Pulmonary artery endothelial cell (primary cell): ENCODE results near the gene IQGAP3. TPM values are rescaled to one million over a fixed set of nuclear protein-coding genes. Genes with fewer than 3 reads are reported as not detected.
"Not testable (repeated sequence)": the region's sequence is repeated elsewhere in the genome, so short reads cannot be mapped to it uniquely, and the experiment has no call there.

Experiments
- DNase-seq: peaks from one replicate; pipeline ENCODE4 v3.0.0-alpha.2; 2011; ENCODE audit warnings: low read depth, low spot score
- total RNA-seq: library from RNA; depleted of rRNA; stranded (reverse); fragments of >200 nt; gene quantifications from 2 replicates; pipeline ENCODE4 v1.2.3, GENCODE V29; 2014

IQGAP3 gene
- total RNA-seq, 1 donor from 2014 or later = 19.1 TPM

DNA sequence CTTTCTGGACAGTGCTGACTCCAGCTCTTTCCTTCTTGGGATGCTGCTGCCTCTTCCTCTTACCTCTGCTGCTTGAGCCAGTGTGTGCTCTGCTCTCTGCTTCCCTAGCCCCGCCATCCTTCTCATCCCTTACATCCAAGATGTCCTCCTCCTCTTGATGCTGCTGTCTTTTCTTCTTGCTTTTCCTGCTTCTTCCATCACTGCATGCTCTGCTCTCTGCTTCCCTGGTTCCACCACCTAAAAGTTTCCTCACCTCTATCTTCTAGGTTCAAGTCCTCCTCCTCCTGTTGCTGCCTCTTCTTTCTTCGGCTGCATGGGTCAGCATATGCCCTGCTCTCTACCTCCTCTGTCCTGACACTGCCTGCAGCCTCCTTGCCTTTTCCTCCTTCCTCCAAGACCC lies 22.7 kb upstream of the IQGAP3 start:
- DNase-seq = no peak

DNA sequence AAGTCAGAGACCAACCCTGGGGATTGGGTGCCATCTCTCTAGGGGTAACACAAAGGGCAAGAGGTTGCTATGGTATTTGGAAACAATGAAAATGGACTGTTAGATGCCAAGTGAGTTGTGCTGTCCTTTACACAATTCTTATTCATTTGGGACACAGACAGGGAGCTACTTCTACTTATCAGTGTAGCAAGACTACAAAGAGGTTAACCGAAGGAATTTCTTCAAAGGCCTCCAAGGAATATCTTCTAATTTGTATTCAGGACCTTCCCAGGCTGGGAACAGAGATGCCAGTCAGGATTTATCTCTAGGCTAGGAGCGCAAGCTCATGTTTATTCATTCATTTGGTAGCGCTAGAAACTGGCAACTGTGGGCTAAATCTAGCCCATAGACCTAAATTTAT lies 21.8 kb upstream of the IQGAP3 start:
- no peak for DNase-seq

DNA sequence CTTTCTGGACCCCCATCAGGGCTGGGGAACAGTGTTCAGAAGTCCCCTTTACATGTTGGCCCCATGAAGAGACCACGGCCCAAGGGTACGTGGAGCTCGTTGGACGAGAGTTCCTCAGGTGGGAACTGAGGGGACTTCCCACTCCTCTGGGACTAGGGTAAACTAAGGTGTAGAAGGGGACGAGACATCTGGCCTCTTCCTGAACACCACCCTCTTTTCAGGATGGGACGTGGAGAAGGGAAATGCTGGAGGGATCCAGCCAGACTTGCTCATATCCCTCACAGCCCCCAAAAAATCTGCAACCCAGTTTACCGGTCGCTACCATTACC lies 21.3 kb upstream of the IQGAP3 start:
- DNase-seq = no peak

DNA sequence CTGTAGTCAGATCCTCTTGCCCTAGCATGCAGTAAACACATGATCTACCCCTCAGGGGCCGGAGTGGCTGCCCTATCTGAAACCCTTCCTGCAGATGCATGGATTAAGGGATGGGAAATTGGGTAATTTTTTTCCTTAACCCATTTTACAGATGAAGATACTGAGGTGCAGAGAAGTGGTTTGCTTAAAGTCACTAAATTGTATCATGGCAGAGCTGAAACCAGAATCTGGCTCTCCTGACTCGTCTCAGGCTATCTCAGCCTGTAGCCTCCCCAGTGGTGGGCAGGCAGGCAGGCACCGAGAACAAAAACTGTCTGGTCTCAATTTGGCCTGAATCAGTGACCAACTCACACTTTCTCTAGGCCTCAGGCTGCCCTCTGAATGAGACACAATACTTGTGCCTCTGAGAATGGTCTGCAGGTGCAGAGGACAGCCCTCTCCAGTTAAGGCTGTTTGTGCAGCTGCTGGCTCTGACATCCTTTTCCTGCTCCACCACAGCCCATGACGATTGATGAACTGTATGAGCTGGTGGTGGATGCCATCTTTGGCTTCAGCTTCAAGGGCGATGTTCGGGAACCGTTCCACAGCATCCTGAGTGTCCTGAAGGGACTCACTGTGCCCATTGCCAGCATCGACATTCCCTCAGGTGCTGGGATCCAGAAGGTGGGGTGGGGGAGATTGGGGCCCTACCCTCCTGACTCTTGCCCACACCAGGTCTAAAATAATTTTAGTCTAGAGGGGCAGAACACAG lies 20.7 kb upstream of the IQGAP3 start:
- DNase-seq = peak; percentile 47

DNA sequence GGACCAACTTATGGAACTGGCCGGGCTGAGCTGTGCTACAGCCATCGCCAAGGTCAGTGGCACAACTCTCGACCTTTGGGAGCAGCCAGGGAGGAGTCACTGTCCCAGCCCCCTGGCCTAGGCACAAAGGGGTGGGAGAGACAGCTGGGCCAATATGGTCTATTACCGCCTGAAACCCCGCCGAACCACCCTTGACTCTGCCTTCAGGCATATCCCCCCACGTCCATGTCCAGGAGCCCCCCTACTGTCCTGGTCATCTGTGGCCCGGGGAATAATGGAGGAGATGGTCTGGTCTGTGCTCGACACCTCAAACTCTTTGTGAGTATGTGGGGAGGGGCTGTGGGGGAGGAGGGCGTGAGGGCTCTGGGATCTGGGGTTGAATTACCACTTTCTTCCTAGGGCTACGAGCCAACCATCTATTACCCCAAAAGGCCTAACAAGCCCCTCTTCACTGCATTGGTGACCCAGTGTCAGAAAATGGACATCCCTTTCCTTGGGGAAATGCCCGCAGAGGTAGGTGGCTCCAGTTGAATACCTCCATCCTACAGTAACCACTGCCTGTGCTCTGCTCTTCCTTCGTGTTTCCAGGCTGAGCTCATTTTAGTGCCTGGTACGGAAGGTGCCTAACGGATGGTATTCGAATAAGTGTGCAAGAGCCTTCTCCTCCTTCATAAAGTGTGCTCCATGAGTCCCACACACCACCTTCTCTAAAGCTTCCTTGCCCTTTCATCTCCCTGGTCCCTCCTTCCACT lies 20.0 kb upstream of the IQGAP3 start:
- no peak for DNase-seq

DNA sequence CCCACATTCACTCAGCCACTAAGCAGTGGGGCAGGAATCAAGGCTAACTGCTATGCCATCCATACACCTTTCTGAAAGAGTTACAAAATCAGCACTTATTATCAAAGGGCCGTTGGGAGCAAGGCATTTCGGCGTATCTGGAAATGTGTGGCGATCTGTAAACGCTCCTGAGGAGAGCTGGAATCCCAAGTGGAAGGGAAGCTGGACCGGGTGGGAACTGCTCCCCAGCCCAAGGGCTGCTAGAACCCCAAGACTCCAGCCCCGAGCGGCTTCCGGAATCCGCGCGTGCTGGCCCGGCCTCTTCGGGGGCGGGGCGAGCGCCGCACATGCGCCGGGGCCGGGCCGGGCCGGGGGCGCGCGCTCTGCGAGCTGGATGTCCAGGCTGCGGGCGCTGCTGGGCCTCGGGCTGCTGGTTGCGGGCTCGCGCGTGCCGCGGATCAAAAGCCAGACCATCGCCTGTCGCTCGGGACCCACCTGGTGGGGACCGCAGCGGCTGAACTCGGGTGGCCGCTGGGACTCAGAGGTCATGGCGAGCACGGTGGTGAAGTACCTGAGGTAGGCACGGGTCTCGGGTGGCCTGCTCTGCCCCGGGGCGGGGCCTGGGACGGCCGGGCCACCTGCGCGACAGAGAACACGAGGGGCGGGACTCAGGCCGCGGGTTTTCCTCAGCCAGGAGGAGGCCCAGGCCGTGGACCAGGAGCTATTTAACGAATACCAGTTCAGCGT lies 19.2 kb upstream of the IQGAP3 start, which contains the start of gene NAXE:
Gene NAXE (plus strand): TSS at position 345 of the 726 bp plus-strand sequence. CDS start 29 bp downstream, at position 374.
- DNase-seq = no peak

DNA sequence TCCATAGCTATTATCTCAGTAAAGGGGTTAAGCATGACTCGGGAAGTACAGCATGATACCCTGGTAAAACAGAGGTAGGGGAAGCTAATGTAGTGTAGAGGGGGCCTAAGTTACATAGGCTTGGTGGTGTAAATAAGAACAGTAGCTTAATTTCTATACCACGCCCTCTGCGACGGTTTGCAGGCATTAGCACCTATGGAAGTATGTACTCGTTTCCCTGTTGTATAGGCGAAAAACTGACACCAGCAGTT lies 18.7 kb upstream of the IQGAP3 start:
- no peak for DNase-seq

DNA sequence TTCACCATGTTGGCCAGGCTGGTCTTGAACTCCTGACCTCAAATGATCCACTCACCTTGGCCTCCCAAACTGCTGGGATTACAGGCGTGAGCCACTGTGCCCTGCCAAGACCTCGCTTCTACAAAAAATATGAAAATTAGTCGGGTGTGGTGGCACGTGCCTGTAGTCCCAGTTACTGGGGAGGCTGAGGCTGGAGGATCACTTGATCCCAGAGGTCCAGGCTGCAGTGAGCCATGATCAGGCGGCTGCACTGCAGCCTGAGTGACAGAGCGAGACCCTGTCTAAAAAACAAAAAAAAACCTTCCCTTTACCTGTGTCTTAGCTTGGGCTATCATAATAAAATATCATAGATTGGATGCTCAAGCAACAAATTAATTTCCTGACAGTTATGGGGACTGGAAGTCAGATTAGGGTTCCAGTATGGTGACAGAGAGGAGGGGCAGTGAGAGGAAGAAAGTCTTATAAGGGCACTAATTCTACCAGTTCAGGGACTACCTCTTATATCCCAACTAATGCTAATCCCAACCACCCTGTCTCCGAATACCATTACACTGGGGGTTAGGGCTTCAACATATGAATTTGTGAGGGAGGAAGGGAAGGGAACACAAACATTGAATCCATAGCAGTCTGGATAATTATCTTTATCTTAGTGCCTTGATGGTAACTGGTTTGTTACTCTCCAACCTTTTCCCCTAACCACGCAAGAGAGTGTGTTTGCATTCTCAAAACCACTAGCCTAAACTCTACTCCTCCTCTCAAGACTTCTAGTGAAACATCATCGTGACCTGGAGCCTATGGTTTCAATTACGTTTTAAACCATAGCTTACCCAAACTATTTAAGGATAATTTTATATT lies 18.2 kb upstream of the IQGAP3 start:
- DNase-seq = no peak

DNA sequence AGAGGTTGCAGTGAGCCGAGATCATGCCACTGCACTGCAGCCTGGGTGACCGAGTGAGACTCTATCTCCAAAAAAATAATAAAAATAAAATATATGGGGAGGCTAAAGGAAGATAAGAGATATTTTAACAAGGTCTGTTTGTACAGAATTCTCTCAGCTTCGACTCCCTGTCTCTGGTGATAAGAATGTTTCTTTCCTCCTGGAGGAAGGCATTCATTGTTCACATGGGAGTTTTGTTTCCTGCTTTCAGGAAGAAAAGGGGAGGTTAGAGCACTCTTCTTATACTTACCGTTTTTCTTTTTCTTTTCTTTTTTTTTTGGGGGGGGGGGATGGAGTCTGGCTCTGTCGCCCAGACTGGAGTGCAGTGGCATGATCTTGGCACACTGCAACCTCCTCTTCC lies 17.2 kb upstream of the IQGAP3 start:
- peak; percentile 43 for DNase-seq

DNA sequence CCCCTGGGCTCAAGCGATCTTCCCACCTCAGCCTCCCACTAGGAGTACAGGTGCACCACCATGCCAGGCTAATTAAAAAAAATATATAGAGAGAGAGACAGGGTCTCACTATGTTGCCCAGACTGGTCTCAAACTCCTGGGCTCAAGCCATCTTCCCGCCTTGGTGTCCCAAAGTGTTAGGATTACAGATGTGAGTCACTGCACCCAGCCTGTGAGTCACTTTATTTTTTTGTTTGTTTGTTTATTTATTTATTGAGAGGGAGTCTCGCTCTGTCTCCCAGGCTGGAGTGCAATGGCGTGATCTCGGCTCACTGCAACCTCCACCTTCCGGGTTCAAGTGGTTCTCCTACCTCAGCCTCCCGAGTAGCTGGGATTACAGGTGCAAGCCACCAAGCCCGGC lies 15.6 kb upstream of the IQGAP3 start:
- DNase-seq = not testable (repeated sequence)

DNA sequence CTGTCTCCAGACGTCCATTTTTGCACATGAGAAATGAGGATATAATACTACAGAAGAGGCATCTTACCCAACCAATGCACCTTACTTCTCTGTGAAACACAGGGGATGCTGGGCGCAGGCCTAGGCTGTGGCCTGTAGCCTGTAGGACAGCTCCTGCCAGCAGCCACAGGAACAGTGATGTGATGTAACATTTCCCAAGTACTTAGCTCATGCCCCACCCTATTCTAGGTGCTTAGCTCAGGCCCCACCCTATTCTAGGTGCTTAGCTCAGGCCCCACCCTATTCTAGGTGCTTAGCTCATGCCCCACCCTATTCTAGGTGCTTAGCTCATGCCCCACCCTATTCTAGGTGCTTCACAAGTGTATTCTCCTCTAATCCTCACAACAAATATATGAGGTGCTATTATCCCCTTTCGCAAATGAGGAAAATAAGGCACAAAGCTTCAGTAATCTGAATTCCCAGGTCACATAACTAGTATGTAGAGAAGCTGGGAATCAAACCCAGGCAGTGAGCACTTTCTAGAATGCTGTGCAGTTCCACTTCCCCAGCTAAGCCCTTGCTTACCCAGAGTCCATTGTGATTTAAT lies 14.6 kb upstream of the IQGAP3 start:
- no peak for DNase-seq

DNA sequence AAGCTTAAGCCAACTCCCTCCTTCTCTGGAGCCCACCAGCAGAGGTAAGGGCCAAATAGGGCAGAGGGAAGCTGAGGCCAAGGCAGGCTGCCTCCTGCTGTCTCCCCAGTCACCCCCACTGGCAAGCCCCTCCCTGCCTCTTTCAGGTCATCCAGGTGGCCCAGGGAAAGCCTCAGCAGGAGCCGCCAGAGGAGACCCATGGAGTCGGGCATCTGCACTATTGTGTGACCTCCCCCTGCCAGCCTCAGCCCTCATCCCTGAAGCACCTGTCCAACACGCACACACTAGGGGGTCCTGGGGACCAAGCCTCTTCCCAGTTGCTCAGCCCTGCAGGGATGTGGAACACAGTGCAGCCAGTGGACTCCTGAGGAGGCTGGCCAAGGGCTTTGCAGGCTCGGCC lies 14.0 kb upstream of the IQGAP3 start:
- DNase-seq = no peak

DNA sequence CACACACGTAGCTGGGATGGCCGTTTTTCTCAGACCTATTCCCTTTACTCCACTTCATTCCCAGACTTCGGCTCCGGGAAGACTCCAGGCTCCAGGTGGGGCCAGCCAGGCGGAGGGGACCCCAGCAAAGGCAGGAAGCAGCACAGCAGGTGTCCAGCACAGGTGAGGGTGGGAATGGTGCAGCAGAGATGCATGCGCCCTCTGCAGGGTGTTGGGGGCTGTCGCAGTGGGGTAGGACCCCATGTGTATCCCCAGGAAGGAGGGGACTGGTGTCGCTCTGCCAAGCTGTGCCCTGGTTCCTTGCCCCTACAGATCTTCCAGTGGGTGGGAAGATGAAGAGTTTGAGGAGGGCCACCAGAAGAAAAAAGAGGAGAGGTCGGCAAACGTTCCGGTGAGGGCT lies 12.4 kb upstream of the IQGAP3 start:
- no peak for DNase-seq

DNA sequence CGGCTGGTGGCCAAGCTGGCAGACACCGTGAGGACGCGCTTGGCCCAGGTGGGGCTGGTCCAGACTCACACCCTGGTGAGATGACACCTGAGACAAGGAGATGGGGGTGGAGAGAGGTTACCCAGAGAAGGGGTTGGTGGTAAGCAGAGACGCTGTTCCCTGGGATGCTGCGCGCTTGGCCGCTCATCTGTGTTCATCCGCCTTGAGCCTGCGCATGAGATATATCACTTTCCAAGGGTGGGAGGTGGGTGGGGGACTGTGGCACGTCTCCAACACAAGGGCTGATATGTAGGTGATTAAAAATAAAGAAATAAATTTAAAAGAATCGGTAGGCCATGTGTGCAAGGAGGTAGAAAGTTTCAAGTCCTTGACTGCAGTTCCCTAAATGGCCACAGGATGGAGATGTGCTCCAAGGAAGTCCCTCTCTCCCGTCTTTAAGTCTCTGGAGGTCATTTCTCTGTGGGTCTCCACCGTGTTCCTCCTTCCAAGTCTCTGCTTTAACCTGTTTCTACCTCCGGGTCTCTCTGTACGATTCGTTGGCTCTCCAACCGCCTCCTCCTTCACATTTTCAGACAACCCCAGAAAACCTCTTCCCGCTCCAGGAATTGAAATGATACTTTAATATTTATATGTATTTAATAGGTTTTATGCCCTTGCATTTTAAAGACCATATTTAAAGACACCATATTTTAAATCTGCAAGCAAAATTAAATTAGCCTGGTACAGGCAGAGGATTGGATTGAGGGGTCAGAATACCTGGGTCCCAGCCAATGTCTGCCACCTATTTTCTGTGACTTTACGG lies 11.7 kb upstream of the IQGAP3 start:
- peak; percentile 71 for DNase-seq

DNA sequence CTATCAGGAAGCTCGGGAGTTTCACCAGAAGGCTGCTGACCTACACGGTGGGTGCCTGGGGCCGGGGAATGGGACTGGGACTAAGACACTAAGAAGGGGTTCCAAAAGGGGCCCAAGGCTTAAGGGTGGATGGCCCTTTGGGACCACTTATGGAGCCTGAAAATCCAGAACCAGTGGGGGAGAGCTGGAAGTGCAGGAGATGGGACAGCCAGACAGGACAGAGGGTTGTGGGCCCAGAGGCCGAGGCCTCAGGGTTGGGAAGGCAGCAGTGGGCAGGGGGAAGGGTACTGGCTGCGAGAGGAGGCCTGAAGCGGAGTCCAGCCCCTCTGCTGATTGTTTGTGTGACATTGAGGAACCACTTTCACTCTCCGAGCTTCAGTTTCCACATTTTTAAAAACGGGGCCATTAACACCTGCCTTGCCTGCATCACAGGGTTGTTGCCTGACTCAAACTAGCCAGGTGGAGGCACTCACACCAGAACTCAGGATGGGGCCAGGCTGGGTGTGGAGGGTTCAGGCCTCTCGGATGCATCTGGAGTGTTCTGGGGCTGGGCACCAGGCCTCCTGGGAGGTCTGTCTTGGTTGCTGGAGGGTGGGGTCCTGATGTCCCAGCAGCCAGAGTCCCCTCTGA lies 10.1 kb upstream of the IQGAP3 start:
- no peak for DNase-seq

DNA sequence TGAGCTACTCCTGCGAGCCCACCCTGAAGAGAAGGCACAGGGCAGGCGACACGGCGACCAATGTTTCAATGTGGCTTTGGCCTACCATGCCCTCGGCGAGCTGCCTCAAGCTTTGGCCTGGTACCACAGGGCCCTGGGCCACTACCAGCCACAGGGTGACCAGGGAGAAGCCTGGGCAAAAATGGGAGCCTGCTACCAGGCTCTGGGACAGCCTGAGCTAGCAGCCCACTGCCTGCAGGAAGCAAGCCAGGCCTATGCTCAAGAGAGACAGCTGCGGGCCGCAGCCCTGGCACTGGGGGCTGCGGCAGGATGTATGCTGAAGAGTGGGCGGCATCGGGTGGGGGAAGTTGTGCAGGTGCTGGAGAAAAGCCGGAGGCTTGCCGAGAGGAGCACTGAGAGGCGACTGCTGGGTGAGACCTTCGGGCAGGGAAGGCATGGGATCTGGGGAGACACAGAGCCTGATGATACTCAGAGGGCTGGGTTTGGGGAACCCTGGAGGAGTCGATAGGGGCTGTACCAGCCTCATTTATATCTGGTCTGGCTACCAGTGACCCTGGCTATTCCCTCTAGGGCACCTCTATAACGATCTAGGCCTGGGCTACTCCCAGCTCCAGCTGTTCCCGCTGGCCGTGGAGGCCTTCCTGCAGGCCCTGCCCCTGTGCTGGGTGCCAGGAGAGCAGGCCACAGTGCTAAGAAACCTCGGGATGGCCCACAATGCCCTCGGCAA lies 9.5 kb upstream of the IQGAP3 start:
- no peak for DNase-seq

DNA sequence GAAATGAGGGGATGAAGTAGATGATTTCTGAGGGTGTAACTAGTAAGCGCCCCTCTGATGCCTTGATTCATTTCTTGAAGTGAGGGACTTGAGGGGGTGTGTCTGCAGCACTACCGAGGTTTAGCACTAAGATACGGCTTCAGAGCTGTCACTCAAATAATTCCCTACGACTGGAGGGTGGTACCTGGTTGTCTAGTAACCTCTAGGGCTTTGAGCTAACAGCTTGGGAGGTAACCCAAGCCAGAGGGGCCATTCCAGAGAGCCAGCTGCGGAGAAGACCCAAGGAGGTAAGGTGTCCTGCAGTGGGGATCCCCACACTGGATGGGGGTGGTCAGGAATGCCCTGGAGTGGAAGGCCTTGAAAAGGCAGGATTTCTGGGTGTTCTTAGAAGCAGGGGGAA lies 7.1 kb upstream of the IQGAP3 start, which contains the start of gene TTC24:
Gene TTC24 (plus strand): TSS at position 252 of the 400 bp plus-strand sequence. CDS start 1,642 bp downstream, outside the sequence.
- no peak for DNase-seq

DNA sequence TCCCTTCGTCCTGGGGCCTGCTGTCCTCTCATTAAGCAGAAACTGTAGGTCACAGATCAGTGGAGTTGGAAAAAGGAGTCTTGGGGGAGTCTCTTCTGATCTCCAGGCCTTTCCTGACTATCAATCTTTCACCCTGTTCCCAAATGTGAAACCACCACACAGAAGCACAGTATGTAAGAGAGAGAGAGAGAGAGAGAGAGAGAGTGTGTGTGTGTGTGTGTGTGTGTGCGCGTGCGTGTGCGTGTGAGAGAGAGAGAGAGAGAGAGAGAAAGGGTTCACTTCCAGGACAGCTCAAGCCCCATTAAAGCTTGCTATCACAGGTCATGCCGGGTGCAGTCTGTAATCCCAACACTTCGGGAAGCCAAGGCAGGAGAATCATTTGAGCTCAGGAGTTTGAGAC lies 5.7 kb upstream of the IQGAP3 start:
- no peak for DNase-seq

DNA sequence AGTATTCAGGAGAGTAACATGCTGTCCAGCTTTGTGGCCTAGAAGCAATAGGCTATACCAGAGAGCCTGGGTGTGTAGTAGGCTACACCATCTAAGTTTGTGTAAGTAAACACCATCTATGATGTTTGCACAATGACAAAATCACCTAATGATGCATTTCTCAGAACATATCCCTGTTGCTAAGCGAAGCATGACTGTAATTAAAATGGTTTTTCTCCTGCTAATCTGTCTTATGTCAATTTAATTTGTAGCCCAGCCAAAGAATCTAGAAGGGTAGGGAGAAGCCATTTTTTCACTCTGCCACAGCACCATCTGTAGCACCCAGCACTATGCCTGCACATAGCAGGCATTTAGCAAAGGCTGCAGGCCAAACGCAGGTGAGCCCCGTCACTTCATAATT lies 5.2 kb upstream of the IQGAP3 start:
- no peak for DNase-seq
